ENCODE results near the gene GALR2.

DNA sequence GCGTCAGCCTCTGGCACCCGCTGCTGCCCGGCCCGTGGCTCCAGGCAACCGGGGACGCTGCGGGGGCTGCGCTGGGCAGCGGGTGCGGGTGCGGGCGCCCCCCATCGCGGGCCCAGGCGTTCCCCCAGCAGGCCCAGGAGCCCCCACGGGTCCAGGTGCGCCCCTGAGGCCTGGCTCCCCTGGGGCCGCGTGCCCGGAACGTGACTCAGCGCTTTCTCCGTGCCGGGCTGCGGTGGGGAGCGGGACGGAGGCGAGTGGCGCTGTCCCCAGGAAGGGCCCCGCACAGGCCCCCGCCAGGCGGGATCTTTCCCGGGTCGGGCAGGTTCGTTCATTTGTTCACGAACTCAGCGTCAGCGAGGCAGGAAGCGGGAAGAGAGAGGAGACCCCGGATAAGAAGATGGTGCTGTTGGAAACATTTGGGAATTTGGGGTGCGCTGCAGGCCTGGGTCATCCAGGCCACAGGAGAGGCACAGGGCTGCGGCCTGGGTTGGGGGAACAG is 47.4 kb downstream of the GALR2 start:
- TF ChIP-seq, protein P1, sequence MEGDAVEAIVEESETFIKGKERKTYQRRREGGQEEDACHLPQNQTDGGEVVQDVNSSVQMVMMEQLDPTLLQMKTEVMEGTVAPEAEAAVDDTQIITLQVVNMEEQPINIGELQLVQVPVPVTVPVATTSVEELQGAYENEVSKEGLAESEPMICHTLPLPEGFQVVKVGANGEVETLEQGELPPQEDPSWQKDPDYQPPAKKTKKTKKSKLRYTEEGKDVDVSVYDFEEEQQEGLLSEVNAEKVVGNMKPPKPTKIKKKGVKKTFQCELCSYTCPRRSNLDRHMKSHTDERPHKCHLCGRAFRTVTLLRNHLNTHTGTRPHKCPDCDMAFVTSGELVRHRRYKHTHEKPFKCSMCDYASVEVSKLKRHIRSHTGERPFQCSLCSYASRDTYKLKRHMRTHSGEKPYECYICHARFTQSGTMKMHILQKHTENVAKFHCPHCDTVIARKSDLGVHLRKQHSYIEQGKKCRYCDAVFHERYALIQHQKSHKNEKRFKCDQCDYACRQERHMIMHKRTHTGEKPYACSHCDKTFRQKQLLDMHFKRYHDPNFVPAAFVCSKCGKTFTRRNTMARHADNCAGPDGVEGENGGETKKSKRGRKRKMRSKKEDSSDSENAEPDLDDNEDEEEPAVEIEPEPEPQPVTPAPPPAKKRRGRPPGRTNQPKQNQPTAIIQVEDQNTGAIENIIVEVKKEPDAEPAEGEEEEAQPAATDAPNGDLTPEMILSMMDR (conservative IDR thresholded peaks at IDR 0.05; ENCODE audit: low read depth, low read length) = no peak
- TF ChIP-seq EZH2 (IDR thresholded peaks at IDR 0.05; ENCODE audit: borderline replicate concordance, low read depth, low read length, poor library complexity, severe bottlenecking) = no peak
